ENCODE data around the gene FOXN1.
"Not testable (repeated sequence)": the region's sequence is repeated elsewhere in the genome, so short reads cannot be mapped to it uniquely, and the experiment has no call there.

FOXN1 gene

GRCh38 chr17:28501421-28502284, 4.5 kb upstream of the FOXN1 start:
- no peak for DNase-seq

GRCh38 chr17:28503420-28503819, 2.7 kb upstream of the FOXN1 start:
- no peak for DNase-seq

DNA sequence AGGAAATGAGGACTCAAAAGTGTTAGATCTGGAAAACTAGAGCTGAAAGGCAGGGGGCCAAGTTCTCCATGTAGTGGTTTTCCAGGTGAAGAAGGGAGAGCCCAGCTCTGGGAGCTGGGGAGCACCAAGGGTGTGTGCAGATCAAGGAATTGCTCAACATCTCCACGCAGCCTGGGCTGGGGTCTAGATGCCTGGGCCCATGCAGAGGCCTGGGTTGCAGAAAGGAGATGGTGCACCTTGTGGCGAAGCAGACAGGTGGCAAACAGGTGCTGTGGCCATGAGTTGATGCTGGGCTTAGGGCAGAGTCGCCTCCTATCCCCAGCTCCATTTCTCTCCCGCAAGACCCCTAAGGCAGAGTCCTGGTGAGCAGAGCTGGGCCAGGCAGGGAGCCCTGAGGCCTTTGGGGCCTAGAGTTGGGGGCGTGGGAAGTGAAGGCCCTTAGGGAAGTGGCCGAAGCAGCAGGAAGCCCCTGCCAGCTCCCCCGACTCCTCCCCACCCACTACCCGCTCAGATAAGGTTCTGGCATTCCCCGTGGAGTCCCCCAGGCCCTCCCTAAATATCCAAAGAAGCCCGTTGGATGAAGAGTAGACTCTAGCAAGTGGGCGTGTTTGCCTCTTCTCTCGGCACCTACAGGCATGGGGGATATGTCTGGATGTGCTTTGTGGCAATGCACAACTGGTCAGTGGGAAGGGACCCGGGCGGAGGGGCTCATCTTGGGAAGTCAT, 777 bp downstream of the FOXN1 start:
- no peak for DNase-seq

- DNase-seq: no peak
Measured at GRCh38 chr17:28507567-28508203, 1.5 kb downstream of the FOXN1 start.

DNA sequence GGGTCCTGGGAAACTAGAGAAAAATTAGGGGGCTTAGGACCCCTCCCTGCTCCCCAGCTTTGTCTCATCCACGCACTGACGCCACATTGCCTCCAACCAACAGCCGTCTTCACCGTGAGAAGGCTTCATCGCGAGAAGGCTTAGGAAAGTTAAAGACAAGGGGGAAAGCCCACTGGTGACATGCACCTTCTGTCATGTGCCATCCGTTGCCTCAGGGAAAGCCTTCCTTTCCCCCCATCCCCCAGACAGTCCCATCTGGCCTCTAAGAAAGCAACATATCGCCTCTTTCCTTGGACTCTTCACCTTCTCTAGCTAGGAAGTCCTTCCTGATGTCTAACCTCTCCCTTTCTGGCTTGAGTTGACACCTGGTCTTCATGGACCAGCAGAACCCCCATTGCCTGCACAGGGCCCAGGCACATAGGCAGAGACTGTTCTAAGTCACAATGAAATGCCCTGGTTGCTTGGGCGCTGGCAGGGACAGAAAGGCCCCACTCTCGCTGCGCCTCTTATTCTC, 2.1 kb downstream of the FOXN1 start:
- no peak for DNase-seq

DNA sequence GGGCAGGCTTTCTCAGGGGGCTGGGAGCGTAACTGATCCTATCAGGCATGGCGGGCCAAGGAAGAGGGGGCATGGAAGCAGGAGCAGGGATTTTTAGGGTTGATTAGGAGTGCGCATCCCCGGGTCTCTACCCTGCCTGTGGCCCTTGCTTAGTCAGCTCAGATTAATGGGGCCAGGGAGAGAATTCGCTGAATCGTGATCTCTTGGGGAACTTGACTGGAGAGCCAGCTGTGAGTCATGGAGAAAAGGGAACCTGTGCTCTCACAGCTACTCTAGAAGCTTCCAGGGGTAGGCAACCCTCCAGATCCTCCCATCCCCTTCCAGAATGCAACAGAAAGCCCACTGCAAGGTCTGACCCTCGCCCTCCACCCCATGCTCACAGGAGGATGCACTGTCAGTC, 3.6 kb downstream of the FOXN1 start:
- peak; percentile 2 to 15 for DNase-seq

DNA sequence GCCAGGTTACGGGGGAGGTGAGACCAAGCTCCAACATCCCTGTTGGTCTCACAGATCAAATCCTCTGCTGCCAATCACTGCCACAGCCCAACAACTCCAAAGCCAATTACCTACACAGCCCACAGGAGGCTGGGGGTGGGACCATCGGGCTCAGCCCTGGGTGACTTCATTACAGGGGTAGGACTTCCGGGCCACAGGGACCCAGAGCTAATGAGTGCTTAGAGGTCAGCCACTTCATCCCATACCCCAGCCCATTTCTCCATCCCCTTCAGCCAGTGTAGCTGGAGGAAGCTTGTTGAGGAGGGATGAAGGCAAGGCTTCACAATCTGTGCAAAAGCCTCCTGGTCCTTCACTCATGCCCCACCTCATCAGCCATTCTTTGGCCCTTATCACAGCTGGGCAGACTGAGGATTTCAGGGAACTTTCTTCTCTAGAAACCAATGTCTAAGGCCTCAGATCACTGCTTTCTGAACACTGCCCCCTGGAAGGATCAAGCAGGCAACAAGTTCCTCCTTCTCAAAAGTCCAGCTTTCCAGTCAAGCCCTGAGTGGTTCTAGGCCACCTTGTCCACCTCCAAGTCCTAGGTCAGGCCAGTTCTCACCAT, 5.8 kb downstream of the FOXN1 start:
- no peak for DNase-seq

- no peak for DNase-seq
Measured at GRCh38 chr17:28513476-28513875, 7.3 kb downstream of the FOXN1 start.

GRCh38 chr17:28514561-28515002, 8.4 kb downstream of the FOXN1 start:
- DNase-seq: no peak

DNA sequence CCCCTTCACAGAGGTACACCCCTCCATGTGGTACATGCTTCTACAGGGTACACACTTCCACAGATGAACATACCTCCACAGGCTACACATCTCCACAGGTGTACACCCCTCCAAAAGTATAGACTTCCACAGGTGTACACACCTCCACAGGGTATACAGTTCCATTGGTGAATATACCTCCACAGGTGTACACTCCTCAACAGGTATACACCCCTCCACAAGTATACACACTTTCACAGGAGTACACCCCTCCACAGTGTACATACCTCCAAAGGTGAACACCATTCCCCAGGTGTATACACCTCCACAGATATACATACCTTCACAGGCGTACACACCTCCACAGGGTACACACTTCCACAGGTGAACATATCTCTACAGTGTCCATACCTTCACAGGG, 9.4 kb downstream of the FOXN1 start:
- DNase-seq: no peak

- peak; percentile 75 to 84 for DNase-seq
Measured at GRCh38 chr17:28518132-28518531, 12.0 kb downstream of the FOXN1 start.

DNA sequence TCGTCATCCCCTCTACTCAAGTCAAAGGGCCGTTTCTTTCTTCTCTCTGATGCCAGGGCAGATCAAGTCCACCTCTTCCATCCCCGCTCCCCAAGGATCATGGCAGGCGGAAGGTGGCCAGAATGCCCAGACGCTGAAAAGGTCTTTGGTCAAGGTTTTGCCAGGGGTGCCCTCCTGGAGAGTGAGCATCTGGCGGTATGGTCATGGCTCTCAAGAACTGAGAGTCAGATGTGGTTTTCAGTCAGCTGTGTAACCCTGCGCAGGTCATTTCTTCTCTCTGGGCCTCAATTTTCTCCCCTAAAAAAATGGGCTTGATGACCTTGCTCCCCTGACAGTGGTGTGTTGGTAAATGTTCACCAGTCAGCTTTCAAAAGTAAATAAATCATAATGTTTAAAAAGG, 12.4 kb downstream of the FOXN1 start:
- DNase-seq: no peak

DNA sequence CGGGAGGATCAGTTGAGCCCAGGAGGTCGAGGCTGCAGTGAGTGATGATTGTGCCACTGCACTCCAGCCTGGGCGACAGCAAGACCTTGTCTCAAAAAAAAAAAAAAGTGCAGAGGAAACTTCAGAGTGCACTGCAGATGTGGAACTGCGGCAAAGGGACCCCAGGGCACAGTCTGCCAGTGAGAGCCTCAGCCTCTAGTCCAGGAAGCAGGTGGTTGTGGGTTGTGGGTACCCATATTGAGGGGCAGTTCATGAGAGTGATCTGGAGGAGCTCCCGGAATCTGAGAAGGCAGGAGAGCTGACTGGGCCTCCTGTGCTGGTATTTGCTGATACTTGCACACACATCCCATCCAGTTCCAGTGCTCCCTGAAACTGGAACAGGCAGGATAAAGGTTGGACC, 13.1 kb downstream of the FOXN1 start:
- DNase-seq: peak; percentile 45 to 54

DNA sequence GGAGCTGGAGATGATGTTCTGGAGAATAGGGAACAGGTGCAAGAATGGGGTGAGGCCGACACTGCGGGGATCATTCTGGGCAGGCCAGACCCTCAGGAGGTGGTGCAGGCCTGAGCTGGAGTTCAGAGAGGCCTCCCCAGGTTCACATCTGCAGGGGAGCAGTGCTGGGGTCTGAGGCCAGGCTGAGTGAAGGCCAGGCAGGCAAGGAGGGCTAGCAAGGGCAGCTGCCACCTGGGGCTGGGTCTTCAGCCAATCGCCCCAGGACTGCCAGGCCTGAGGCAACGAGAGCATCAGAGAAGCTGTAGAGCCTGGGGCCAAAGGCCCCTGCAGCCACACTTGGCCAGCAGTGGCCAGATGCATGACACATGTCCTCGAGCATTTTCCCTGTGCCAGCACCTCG, 14.5 kb downstream of the FOXN1 start:
- DNase-seq: no peak

GRCh38 chr17:28521311-28522085, 15.3 kb downstream of the FOXN1 start:
- no peak for DNase-seq

DNA sequence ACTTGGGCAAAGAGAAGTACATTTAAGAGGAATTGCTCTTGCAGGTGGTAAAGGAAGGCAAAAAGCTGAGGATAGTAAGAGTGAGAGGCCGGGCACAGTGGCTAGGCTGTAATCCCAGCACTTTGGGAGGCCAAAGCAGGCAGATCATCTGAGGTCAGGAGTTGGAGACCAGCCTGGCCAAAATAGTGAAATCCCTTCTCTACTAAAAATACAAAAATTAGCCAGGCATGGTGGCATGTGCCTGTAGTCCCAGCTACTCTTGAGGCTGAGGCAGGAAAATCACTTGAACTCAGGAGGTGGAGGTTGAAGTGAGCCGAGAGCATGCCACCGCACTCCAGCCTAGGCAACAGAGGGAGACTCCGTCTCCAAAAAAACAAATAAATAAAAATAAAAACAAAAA, 16.1 kb downstream of the FOXN1 start:
- DNase-seq: not testable (repeated sequence)

- DNase-seq: no peak
Measured at GRCh38 chr17:28523186-28523585, 17.0 kb downstream of the FOXN1 start.

GRCh38 chr17:28523876-28524275, 17.7 kb downstream of the FOXN1 start:
- no peak for DNase-seq

DNA sequence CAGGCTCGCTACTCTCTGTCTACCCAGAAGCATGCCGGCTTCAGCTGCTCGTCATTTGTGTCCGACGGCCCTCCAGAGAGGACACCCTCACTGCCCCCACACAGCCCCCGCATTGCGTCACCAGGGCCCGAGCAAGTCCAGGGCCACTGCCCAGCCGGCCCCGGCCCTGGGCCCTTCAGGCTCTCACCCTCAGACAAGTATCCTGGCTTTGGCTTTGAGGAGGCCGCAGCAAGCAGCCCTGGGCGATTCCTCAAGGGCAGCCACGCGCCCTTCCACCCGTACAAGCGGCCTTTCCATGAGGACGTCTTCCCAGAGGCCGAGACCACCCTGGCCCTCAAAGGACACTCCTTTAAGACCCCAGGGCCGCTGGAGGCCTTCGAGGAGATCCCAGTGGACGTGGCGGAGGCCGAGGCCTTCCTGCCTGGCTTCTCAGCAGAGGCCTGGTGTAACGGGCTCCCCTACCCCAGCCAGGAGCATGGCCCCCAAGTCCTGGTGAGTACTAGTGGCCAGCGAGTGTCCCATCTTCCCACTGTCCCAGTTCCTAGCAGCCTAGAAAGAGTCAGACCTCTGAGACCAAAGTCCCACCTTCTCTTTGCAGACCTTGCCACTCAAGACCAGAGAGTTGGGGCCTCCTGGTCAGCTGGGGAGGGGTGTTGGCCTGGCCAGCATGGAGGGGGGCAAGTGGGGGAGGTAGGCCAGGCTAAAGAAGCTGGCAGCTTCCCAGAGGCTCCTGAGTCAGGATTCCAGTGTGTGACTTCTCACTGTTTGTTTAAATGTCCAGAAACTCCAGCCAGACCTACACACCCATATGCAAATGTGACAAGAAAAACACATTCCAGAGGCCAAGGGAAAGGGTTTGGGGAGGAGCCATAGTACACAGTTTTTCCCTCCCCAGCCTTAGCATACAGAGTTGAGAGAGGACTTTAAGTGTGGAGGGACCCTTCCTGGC, 18.6 kb downstream of the FOXN1 start:
- DNase-seq: no peak

- no peak for DNase-seq
Measured at GRCh38 chr17:28526381-28526780, 20.2 kb downstream of the FOXN1 start.

DNA sequence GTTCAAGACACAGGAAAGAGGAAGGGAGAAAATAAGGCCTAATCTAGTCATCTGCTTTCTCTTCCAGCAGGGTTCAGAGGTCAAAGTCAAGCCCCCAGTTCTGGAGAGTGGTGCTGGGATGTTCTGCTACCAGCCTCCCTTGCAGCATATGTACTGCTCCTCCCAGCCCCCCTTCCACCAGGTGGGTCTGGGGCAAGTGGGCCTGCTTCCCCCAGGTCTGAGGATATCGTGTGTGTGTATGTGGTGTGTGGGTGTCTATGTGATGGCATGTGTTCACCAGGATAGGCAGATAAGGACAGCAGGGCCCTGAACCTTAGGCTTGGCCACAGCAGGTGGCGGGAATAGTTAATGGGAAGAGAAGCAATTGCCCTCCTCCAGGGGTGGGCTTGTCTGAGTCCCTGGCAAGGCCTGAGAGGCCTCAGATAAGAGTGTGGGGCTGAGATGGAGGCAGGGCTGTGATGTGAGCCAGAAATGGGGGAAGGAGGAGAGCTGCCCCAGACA, 21.1 kb downstream of the FOXN1 start:
- no peak for DNase-seq
